Activated T-cell treated with anti-CD3 and anti-CD28 coated beads, Interleukin-2, amount 50 U/mL, for 24 hours (primary cell): ENCODE measurements around the gene PDIA3.
"Not testable (repeated sequence)": the region's sequence is repeated elsewhere in the genome, so short reads cannot be mapped to it uniquely, and the experiment has no call there.

ENCODE experiments used
- DNase-seq: peaks from one replicate; pipeline ENCODE4 v3.0.0-alpha.2; 2020
- H3K27ac Mint-ChIP-seq: 2 replicates; pipeline ENCODE4 v1.8.0; 2020; ENCODE audit warnings: mild to moderate bottlenecking, mixed read lengths
- H3K27me3 Mint-ChIP-seq: 2 replicates; pipeline ENCODE4 v1.8.0; 2020; ENCODE audit warnings: mixed read lengths
- H3K36me3 Mint-ChIP-seq: 2 replicates; pipeline ENCODE4 v1.8.0; 2020; ENCODE audit warnings: low read depth, mixed read lengths
- H3K4me1 Mint-ChIP-seq: 2 replicates; pipeline ENCODE4 v1.8.0; 2020; ENCODE audit warnings: low read depth, mixed read lengths
- H3K4me3 Mint-ChIP-seq: 2 replicates; pipeline ENCODE4 v1.8.0; 2020; ENCODE audit warnings: mild to moderate bottlenecking, moderate library complexity, mixed read lengths
- H3K9me3 Mint-ChIP-seq: 2 replicates; pipeline ENCODE4 v1.8.0; 2020; ENCODE audit warnings: mixed read lengths

The PDIA3 gene

GRCh38 chr15:43794269-43795037, 48.2 kb downstream of the PDIA3 start:
- no peaks in the 10 kb centered on the region for H3K27me3 Mint-ChIP-seq
- H3K9me3 Mint-ChIP-seq = no peaks in the 10 kb centered on the region
- no peak for DNase-seq
- H3K4me3 Mint-ChIP-seq = peak overlapping the region; percentile 96
- H3K36me3 Mint-ChIP-seq = peaks cover 72% of the 10 kb centered on the region
- peak overlapping the region; percentile 99 for H3K27ac Mint-ChIP-seq
- peaks cover 55% of the 10 kb centered on the region for H3K4me1 Mint-ChIP-seq

- Mint-ChIP-seq H3K4me3 (no peak overlapping the region), H3K9me3 (no peaks in the 10 kb centered on the region), H3K36me3 (peaks cover 79% of the 10 kb centered on the region), H3K4me1 (peaks cover 63% of the 10 kb centered on the region), H3K27me3 (no peaks in the 10 kb centered on the region), H3K27ac (peak overlapping the region; percentile 99)
- no peak for DNase-seq
Measured at GRCh38 chr15:43795197-43795596, 49.0 kb downstream of the PDIA3 start.

GRCh38 chr15:43795997-43796396, 49.8 kb downstream of the PDIA3 start:
- no peaks in the 10 kb centered on the region for H3K9me3 Mint-ChIP-seq
- H3K27me3 Mint-ChIP-seq = no peaks in the 10 kb centered on the region
- H3K27ac Mint-ChIP-seq = peak overlapping the region; percentile 99
- H3K4me3 Mint-ChIP-seq = no peak overlapping the region
- DNase-seq = no peak
- H3K4me1 Mint-ChIP-seq = peaks cover 65% of the 10 kb centered on the region
- peaks cover 87% of the 10 kb centered on the region for H3K36me3 Mint-ChIP-seq

GRCh38 chr15:43796566-43796965, 50.3 kb downstream of the PDIA3 start:
- peaks cover 67% of the 10 kb centered on the region for H3K4me1 Mint-ChIP-seq
- H3K36me3 Mint-ChIP-seq = peaks cover 93% of the 10 kb centered on the region
- peak overlapping the region; percentile 99 for H3K27ac Mint-ChIP-seq

GRCh38 chr15:43799209-43799944, 53.1 kb downstream of the PDIA3 start:
- Mint-ChIP-seq H3K9me3 (no peaks in the 10 kb centered on the region), H3K4me3 (no peak overlapping the region), H3K4me1 (peaks cover 55% of the 10 kb centered on the region), H3K36me3 (peaks cover 98% of the 10 kb centered on the region), H3K27me3 (no peaks in the 10 kb centered on the region), H3K27ac (peak overlapping the region; percentile 98)
- no peak for DNase-seq

More at GRCh38 chr15:43796566-43796965, 50.3 kb downstream of the PDIA3 start:
- DNase-seq = no peak
- H3K27me3 Mint-ChIP-seq = no peaks in the 10 kb centered on the region
- H3K4me3 Mint-ChIP-seq = no peak overlapping the region
- H3K9me3 Mint-ChIP-seq = no peaks in the 10 kb centered on the region

GRCh38 chr15:43799945-43800285, 53.7 kb downstream of the PDIA3 start, which contains the start of gene SERINC4:
Gene SERINC4 (minus strand): TSS chr15:43800220. CDS start chr15:43799986, 234 bp downstream.
- peaks cover 50% of the 10 kb centered on the region for H3K4me1 Mint-ChIP-seq
- no peaks in the 10 kb centered on the region for H3K9me3 Mint-ChIP-seq
- no peaks in the 10 kb centered on the region for H3K27me3 Mint-ChIP-seq
- H3K4me3 Mint-ChIP-seq = peak within 1 kb of the TSS; percentile 99
- peak within 1 kb of the TSS; percentile 98 for H3K27ac Mint-ChIP-seq
- peaks cover 98% of the 10 kb centered on the region for H3K36me3 Mint-ChIP-seq
- no peak for DNase-seq

- Mint-ChIP-seq H3K4me1 (peaks cover 44% of the 10 kb centered on the region), H3K27ac (peak within 1 kb of the TSS; percentile 98), H3K4me3 (peak within 1 kb of the TSS; percentile 99), H3K27me3 (no peaks in the 10 kb centered on the region), H3K36me3 (peaks cover 98% of the 10 kb centered on the region), H3K9me3 (no peaks in the 10 kb centered on the region)
- peak; percentile 93 for DNase-seq
Measured at GRCh38 chr15:43800286-43801141, 54.3 kb downstream of the PDIA3 start, which contains the start of gene HYPK. Gene HYPK (plus strand): TSS chr15:43800599. CDS start chr15:43800623, 24 bp downstream.

GRCh38 chr15:43802676-43803075, 56.4 kb downstream of the PDIA3 start:
- not testable (repeated sequence) for H3K9me3 Mint-ChIP-seq, H3K27me3 Mint-ChIP-seq, H3K4me3 Mint-ChIP-seq, DNase-seq
- H3K27ac Mint-ChIP-seq = peak overlapping the region; percentile 47
- H3K36me3 Mint-ChIP-seq = peaks cover 97% of the 10 kb centered on the region
- peaks cover 32% of the 10 kb centered on the region for H3K4me1 Mint-ChIP-seq

GRCh38 chr15:43808435-43808950, 62.3 kb downstream of the PDIA3 start:
- peak overlapping the region; percentile 33 for H3K27ac Mint-ChIP-seq
- peaks cover 6% of the 10 kb centered on the region for H3K4me1 Mint-ChIP-seq
- no peak overlapping the region for H3K4me3 Mint-ChIP-seq
- no peaks in the 10 kb centered on the region for H3K9me3 Mint-ChIP-seq
- DNase-seq = no peak
- H3K27me3 Mint-ChIP-seq = no peaks in the 10 kb centered on the region
- H3K36me3 Mint-ChIP-seq = peaks cover 96% of the 10 kb centered on the region

GRCh38 chr15:43808960-43809678, 62.9 kb downstream of the PDIA3 start:
- no peak overlapping the region for H3K4me3 Mint-ChIP-seq
- H3K36me3 Mint-ChIP-seq = peaks cover 96% of the 10 kb centered on the region
- H3K27me3 Mint-ChIP-seq = no peaks in the 10 kb centered on the region
- H3K4me1 Mint-ChIP-seq = peaks cover 6% of the 10 kb centered on the region
- peak overlapping the region; percentile 69 for H3K27ac Mint-ChIP-seq
- DNase-seq = no peak
- H3K9me3 Mint-ChIP-seq = no peaks in the 10 kb centered on the region

GRCh38 chr15:43815064-43815463, 68.8 kb downstream of the PDIA3 start:
- H3K36me3 Mint-ChIP-seq = peaks cover 83% of the 10 kb centered on the region
- H3K27me3 Mint-ChIP-seq, H3K9me3 Mint-ChIP-seq, DNase-seq, H3K4me3 Mint-ChIP-seq: not testable (repeated sequence)
- H3K4me1 Mint-ChIP-seq = peaks cover 11% of the 10 kb centered on the region
- H3K27ac Mint-ChIP-seq = peak overlapping the region; percentile 81

GRCh38 chr15:43821505-43821904, 75.3 kb downstream of the PDIA3 start:
- Mint-ChIP-seq H3K27me3 (no peaks in the 10 kb centered on the region), H3K36me3 (peaks cover 62% of the 10 kb centered on the region), H3K9me3 (peaks cover 4% of the 10 kb centered on the region), H3K27ac (peak overlapping the region; percentile 54), H3K4me3 (peak overlapping the region; percentile 58), H3K4me1 (peaks cover 57% of the 10 kb centered on the region)
- no peak for DNase-seq
